ENCODE results near the gene IFFO2.

- no peak for TF ChIP-seq CTCF (conservative IDR thresholded peaks at IDR 0.05 in 1 of 2, IDR thresholded peaks at IDR 0.05 in 1 of 2; ENCODE audit: low read depth in 1 of 2, low read length in 2 of 2)
- TF ChIP-seq EZH2 (IDR thresholded peaks at IDR 0.05; ENCODE audit: low read length, missing control alignments): no peak
Observed at GRCh38 chr1:18876210-18876609, 80.3 kb downstream of the IFFO2 start.
